Upper lobe of right lung (tissue), 1 donor: ENCODE data around the gene METTL9. TPM values are rescaled to one million over a fixed set of nuclear protein-coding genes. Genes with fewer than 3 reads are reported as not detected.
"Not testable (repeated sequence)": the region's sequence is repeated elsewhere in the genome, so short reads cannot be mapped to it uniquely, and the experiment has no call there.

ENCODE experiments used
- ATAC-seq: fragments of 200-7000 bp; cut with Tn5 transposase; one replicate; pipeline ENCODE4 v1.9.1; 2020; ENCODE audit warnings: mild to moderate bottlenecking, moderate library complexity
- DNase-seq: peaks from one replicate; pipeline ENCODE4 v3.0.0-alpha.2; 2020
- H3K27ac ChIP-seq: fragments of 200-600 bp; one replicate; pipeline ENCODE4 v1.8.0; 2022
- H3K27me3 ChIP-seq: fragments of 200-600 bp; one replicate; pipeline ENCODE4 v1.8.0; 2022; ENCODE audit warnings: mild to moderate bottlenecking
- H3K36me3 ChIP-seq: fragments of 200-600 bp; one replicate; pipeline ENCODE4 v1.8.0; 2022
- H3K4me1 ChIP-seq: fragments of 200-600 bp; one replicate; pipeline ENCODE4 v1.8.0; 2022
- H3K4me3 ChIP-seq: fragments of 200-600 bp; one replicate; pipeline ENCODE4 v1.8.0; 2022; ENCODE audit warnings: mild to moderate bottlenecking
- H3K9me3 ChIP-seq: fragments of 200-600 bp; one replicate; pipeline ENCODE4 v1.8.0; 2022
- intact Hi-C: fragments of 100-400 bp; cut with DNase I; formaldehyde crosslinking; loops from one replicate; pipeline ENCODE4 v1.11.0; 2022
- long read RNA-seq: library from polyadenylated mRNA; unstranded; transcript quantifications from one replicate; pipeline ENCODE4 v2.0.0, GENCODE V29; 2021
- total RNA-seq: library from RNA; stranded (reverse); fragmentation: NEBNext Ultra II Directional; extraction: Animal tissue kit (Norgen Biotek cat#: 25700); gene quantifications from one replicate; pipeline ENCODE4 v1.2.1, GENCODE V29; 2021
- TF ChIP-seq, protein P1 (sequence below): fragments of 200-600 bp; IDR thresholded peaks from one replicate; pipeline ENCODE4 v1.8.0; 2022; ENCODE audit warnings: antibody characterized with exemption
- donor health status: DM: no; HTN: yes; CAD: no; lungs with severe emphysema.

METTL9 gene
- total RNA-seq = 84.0 TPM
- long read RNA-seq, transcript METTL9-202 (5 exons, 1,817 nt) = minor isoform, 40 of 152 reads
- long read RNA-seq, transcript METTL9-201 (5 exons, 3,256 nt) = major isoform, 81 of 152 reads
- long read RNA-seq, partial matches to known transcripts = 10 of 152 reads
- long read RNA-seq, other reads (novel, unspliced or antisense) = 21 of 152 reads

DNA sequence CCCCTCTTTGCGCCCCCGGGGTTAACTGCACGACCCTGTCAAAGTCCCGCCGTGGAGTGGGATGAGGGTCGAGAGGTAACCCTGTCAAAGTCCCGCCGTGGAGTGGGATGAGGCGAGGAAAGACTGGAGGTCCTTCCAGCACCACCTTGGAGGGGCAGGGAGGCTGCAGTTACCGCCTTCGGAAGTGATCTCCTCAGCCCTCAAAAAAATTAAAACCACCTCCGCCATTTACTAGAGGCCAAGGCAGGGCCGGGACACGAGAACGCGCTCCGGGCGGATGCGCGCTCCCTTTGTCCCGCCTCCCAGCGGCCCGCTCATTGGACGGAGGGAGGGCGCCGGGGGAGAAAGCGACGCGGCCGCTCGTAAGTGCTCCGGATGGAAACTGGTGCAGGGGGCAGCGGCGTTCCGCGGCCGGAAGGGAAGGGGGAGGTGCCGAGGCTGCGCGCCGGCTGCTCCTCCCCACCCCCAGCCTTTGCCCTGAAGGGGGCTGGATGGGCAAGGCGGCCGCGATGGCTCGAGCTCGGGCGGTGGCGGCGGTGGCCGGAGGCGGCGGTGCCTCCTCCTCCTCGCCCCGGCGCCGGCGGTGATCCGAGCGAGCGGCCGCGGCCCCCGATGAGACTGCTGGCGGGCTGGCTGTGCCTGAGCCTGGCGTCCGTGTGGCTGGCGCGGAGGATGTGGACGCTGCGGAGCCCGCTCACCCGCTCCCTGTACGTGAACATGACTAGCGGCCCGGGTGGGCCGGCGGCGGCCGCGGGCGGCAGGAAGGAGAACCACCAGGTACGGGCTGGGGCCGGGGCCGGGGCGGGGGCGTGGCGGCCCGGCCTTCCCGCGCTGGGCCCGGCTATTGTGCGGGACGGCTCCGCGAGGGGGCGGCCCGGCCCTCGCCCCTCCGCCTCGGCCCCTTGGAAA is at the start of gene METTL9:
TSS of gene METTL9 (plus strand) at position 456 of the 909 bp plus-strand sequence. CDS start at position 613, 157 bp downstream.
- intact Hi-C loops = no loop called here
- Histone ChIP-seq H3K9me3 (no peaks in the 10 kb centered on the region), H3K27ac (peak within 1 kb of the TSS; percentile 94), H3K27me3 (no peaks in the 10 kb centered on the region), H3K4me1 (peaks cover 30% of the 10 kb centered on the region), H3K36me3 (no peaks in the 10 kb centered on the region), H3K4me3 (peak within 1 kb of the TSS; percentile 82)
- ATAC-seq (peak; percentile 99), DNase-seq (peak; percentile 97)
- TF ChIP-seq, protein P1, sequence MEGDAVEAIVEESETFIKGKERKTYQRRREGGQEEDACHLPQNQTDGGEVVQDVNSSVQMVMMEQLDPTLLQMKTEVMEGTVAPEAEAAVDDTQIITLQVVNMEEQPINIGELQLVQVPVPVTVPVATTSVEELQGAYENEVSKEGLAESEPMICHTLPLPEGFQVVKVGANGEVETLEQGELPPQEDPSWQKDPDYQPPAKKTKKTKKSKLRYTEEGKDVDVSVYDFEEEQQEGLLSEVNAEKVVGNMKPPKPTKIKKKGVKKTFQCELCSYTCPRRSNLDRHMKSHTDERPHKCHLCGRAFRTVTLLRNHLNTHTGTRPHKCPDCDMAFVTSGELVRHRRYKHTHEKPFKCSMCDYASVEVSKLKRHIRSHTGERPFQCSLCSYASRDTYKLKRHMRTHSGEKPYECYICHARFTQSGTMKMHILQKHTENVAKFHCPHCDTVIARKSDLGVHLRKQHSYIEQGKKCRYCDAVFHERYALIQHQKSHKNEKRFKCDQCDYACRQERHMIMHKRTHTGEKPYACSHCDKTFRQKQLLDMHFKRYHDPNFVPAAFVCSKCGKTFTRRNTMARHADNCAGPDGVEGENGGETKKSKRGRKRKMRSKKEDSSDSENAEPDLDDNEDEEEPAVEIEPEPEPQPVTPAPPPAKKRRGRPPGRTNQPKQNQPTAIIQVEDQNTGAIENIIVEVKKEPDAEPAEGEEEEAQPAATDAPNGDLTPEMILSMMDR = peak; percentile 2

DNA sequence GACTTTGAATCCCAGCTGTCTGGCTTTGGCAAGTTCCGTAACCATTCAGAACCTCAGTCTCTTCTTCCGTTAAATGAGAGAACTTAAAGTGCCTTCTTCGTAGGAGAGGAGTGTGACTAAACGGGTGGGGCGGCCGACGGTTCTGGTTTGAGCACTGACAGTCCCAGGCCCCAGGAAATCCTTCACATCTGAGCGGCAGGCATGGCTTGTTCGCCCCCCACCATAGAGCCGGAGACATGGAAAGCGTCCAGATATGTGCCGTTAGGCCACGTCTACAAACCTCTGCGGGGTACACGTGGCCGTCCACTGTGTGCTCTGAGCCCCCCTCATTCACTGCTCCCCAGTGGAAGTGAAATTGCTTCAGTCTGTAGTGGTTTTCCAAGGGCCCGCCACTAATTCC is 49.4 kb upstream of the METTL9 start:
- ATAC-seq, H3K27ac ChIP-seq, H3K9me3 ChIP-seq, H3K4me3 ChIP-seq, intact Hi-C loops, H3K4me1 ChIP-seq, DNase-seq, H3K27me3 ChIP-seq, H3K36me3 ChIP-seq: not testable (repeated sequence)

DNA sequence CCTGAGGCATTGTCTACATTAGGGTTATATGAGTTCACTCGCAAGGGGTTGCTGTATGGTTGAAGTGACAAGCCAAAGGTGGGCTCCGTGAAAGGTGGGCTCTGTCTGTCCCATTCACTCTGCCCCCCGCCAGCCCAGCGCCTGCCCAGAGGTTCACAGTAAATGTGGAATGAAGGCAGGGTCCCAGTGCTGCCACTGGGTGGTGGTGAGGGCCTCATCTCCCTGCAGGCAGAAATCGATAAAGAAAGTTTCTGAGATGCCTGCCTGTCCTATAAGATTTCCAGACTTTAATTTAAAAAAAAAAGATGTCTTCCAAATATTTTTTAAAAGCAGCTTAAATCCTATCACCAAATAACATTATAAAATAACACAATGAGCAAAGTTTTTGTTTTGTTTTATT is 48.9 kb upstream of the METTL9 start:
- ATAC-seq, DNase-seq, H3K27ac ChIP-seq, H3K36me3 ChIP-seq, intact Hi-C loops, H3K4me3 ChIP-seq, H3K4me1 ChIP-seq, H3K9me3 ChIP-seq, H3K27me3 ChIP-seq: not testable (repeated sequence)

DNA sequence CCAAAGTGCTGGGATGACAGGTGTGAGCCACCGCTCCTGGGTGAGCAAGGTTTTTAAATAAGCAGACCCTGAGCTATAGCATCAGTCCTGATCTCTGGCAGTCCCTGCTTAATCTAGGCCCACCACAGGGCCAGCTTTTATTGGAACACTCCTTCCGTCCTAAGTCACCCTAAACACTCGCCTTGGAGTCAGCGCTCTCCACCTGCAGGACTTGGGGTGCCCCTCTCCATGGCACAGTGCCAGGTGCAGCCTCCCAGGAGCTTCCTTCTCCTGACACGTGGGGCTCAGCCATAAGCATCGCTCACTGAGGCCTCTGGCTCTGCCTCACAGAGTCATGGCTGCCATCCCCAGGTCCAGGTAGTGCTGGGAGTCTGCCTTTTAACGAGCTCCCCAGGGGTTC is 48.3 kb upstream of the METTL9 start:
- intact Hi-C loops, DNase-seq, H3K27me3 ChIP-seq: not testable (repeated sequence)

DNA sequence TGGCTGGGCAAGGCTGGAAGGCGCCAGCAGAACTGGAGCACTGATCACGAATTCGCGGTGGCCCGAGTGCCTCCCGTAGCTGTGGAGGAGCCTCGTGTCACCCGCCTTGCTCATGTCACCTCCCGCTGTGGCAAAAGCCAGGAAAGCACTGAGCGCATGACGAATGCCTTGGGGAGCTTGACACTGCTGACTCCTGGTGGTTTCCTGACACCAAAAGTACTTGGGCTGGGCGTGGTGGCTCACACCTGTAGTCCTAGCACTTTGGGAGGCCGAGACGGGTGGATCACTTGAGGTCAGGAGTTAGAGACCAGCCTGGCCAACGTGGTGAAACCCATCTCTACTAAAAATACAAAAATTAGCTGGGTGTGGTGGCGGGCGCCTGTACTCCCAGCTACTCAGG is 47.8 kb upstream of the METTL9 start:
- DNase-seq, H3K27me3 ChIP-seq, H3K4me3 ChIP-seq, H3K27ac ChIP-seq, intact Hi-C loops, H3K36me3 ChIP-seq, H3K4me1 ChIP-seq, ATAC-seq, H3K9me3 ChIP-seq: not testable (repeated sequence)

More for the DNA sequence above, 48.3 kb upstream of the METTL9 start:
- H3K27ac ChIP-seq, ATAC-seq, H3K4me1 ChIP-seq, H3K9me3 ChIP-seq, H3K4me3 ChIP-seq, H3K36me3 ChIP-seq: not testable (repeated sequence)

DNA sequence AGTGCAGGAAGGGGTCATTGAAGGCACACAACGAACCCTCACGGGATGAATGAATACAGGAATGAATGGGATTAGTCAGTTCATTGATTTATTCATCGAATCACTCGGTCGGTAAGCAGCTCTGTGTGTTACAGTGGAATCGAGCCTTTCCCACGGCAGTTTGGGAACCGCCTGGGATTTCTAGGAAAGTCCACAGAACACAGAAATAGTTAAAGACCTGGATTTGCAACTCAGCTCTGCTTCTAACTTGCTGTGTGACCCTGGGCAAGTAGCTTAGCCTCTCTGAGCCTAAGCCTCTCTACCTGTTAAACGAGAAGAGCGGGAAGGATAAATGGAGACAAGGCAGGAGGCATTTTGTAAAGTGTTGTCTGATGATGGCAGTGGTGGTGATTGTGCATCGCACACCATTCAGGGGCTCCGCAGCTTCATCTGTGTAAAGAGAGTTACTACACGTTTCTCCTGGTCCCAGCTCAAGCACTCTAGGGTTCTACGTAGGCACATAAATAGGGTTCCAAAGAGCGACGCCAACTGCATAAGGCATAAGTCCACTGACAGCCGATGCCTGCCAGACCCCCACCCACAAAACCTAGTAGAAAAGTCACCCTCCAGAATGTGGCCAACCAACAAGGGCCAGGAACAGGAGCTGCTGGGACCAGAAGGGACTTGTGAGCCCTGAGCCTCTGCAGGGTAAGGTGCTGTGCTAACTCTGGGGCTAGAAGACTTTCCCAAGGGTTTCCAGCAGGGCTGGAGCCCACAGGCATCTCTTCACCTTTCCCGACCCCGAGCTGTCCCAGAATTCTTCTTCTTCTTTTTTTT is 45.7 kb upstream of the METTL9 start:
- intact Hi-C loops, H3K27me3 ChIP-seq, H3K4me3 ChIP-seq, H3K27ac ChIP-seq, H3K4me1 ChIP-seq, ATAC-seq, H3K36me3 ChIP-seq, DNase-seq, H3K9me3 ChIP-seq: not testable (repeated sequence)

DNA sequence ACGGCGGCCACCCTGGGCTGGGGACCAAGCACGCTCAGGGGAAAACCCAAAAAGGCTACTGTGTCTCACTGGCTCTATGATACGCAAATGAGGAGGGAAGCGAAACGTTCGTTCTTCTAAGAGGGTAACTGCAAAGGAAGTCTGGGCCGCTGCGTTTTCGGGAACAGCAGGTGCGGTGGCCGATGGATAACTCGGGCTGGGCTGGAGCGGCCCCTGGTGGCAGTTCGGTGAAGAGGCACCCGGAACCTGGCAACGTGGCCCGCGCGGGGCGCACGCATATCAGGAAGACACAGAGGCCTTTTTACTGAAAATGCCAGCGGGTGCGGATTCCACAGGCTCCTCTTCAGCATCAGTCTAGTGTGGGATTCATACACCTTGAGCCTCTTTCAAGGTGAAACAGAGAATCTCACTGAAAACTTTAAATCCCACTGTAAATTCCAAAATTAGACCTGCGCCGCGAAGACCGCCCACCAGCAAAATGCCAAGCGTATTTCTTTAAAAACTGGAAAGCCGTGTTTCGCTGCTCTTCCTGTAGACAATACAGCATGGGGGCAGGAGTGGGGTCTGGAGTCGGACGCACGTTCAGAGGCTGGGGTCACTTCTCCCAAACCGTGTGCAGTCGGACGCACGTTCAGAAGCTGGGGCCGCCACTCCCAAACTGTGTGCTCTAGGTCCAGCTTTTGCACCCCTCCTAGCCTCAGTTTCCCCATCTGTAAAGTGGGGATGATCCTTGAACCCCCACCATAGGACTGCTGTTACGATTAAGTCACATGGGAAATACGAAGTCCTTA is 44.4 kb upstream of the METTL9 start:
- intact Hi-C loops = no loop called here
- ATAC-seq (peak; percentile 96), DNase-seq (peak; percentile 95)
- no peak overlapping the region for H3K27ac ChIP-seq
- no peaks in the 10 kb centered on the region for H3K36me3 ChIP-seq
- TF ChIP-seq, protein P1 = peak; percentile 100
- H3K4me1 ChIP-seq = peaks cover 4% of the 10 kb centered on the region
- no peaks in the 10 kb centered on the region for H3K9me3 ChIP-seq
- H3K27me3 ChIP-seq = peaks cover 6% of the 10 kb centered on the region
- no peak overlapping the region for H3K4me3 ChIP-seq

DNA sequence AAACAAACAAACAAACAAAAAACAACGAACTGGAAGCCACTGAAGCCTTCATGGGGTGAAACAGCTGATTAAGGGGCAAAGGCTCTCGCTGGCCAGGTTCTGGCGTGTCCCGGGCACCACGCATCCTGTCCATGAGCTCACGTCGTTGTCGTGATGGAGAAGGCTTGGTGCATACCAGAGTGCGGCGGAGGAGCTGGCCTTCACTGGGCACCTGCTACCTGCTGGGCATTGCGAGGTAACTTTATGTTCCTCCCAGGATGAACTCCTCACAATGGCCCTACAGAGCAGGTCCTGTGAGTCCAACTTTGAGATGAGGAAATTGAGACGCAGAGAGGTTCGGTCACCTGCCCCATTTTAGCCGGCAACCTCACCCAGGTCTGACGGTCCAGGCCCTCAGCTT is 43.8 kb upstream of the METTL9 start:
- H3K4me1 ChIP-seq, H3K27me3 ChIP-seq, ATAC-seq, H3K27ac ChIP-seq, H3K36me3 ChIP-seq, H3K9me3 ChIP-seq, intact Hi-C loops, H3K4me3 ChIP-seq: not testable (repeated sequence)
- peak; percentile 63 for DNase-seq

DNA sequence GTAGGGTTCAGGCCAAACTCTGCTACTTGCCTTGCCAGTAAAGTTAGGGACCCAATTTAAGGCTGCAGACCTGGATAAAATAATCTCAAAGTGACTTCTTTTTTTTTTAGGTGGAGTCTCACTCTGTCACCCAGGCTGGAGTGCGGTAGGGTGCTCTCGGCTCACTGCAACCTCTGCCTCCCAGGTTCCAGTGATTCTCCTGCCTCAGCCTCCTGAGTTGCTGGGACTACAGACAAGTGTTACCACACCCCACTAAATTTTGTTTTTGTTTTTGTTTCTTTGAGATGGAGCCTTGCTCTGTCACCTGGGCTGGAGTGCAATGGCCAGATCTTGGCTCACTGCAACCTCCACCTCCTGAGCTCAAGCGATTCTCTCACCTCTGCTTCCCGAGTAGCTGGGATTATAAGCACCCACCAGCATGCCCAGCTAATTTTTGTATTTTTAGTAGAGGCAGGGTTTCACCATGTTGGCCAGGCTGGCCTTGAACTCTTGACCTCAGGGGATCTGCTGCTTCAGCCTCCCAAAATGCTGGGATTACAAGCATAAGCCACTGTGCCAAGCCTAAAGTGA is 43.3 kb upstream of the METTL9 start:
- intact Hi-C loops = not testable (repeated sequence)
- peak; percentile 42 for DNase-seq

DNA sequence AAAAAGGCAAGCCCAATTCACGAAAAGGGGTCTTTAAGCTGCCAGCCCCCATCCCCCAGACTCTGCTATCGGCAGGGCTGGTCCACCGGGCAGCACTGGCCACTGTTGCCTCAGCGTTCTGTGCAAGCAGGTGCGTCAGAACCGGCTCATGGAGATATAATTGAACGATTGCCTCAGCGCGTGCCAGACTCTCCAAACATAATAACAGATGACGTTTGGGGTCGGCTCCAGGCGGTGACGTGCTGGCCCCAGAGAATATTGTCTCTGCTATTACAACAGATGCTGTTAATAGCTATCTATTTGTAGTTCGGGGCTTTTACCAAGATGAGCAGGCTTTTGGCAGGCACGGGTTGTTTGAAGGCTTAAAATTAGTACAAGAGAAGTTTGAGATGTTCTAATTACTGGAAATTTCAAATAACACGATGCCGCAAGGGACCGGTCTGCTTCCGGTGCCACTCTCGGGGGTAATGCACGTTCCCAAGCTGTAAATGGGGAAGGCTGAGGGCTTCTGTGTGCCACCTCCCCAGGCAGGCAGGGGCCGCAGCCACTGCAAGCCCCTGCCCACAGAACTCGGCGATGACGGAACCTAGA is 42.6 kb upstream of the METTL9 start:
- DNase-seq = peak; percentile 60
- H3K4me1 ChIP-seq, H3K36me3 ChIP-seq, H3K9me3 ChIP-seq, intact Hi-C loops, ATAC-seq, H3K27me3 ChIP-seq, H3K27ac ChIP-seq, H3K4me3 ChIP-seq: not testable (repeated sequence)

More for the DNA sequence above, 43.3 kb upstream of the METTL9 start:
- not testable (repeated sequence) for H3K4me3 ChIP-seq, ATAC-seq, H3K9me3 ChIP-seq, H3K27me3 ChIP-seq, H3K27ac ChIP-seq, H3K4me1 ChIP-seq, H3K36me3 ChIP-seq
